Measurements from ENCODE around the gene PTPN11. TPM values are rescaled to one million over a fixed set of nuclear protein-coding genes. Genes with fewer than 3 reads are reported as not detected.
"Not testable (repeated sequence)": the region's sequence is repeated elsewhere in the genome, so short reads cannot be mapped to it uniquely, and the experiment has no call there.

PTPN11 gene
- total RNA-seq, 1 donor from 2014 or later: 83.1 TPM

- Mint-ChIP-seq H3K27ac (no peak overlapping the region), H3K4me3 (no peak overlapping the region), H3K4me1 (no peaks in the 10 kb centered on the region), H3K27me3 (no peaks in the 10 kb centered on the region), H3K9me3 (no peaks in the 10 kb centered on the region), H3K36me3 (ENCODE audit: low read depth) (peaks cover 25% of the 10 kb centered on the region)
- DNase-seq: no peak
- ChIA-PET CTCF (no interaction called here), POLR2A (no interaction called here)
- ATAC-seq (ENCODE audit: low read depth): no peak
- intact Hi-C loops (cut with micrococcal nuclease): no loop called here
- TF ChIP-seq CTCF (IDR thresholded peaks at IDR 0.05): no peak
These were observed 25.2 kb downstream of the PTPN11 start for GRCh38 chr12:112443916-112444315.

- Mint-ChIP-seq H3K36me3 (ENCODE audit: low read depth) (peaks cover 40% of the 10 kb centered on the region), H3K9me3 (no peaks in the 10 kb centered on the region), H3K4me3 (no peak overlapping the region), H3K4me1 (no peaks in the 10 kb centered on the region), H3K27me3 (no peaks in the 10 kb centered on the region), H3K27ac (no peak overlapping the region)
- ATAC-seq (ENCODE audit: low read depth) (no peak), DNase-seq (no peak)
- TF ChIP-seq CTCF (IDR thresholded peaks at IDR 0.05): no peak
- ChIA-PET POLR2A (no interaction called here), CTCF (no interaction called here)
- intact Hi-C loops (cut with micrococcal nuclease): no loop called here
These were observed 27.4 kb downstream of the PTPN11 start for GRCh38 chr12:112446008-112446725.

GRCh38 chr12:112447106-112447505 lies 28.4 kb downstream of the PTPN11 start:
- no peak for ATAC-seq (ENCODE audit: low read depth)
- H3K27ac Mint-ChIP-seq: no peak overlapping the region
- TF ChIP-seq CTCF (IDR thresholded peaks at IDR 0.05): no peak
- intact Hi-C loops (cut with micrococcal nuclease): no loop called here
- no peak for DNase-seq
- H3K36me3 Mint-ChIP-seq (ENCODE audit: low read depth): peaks cover 45% of the 10 kb centered on the region
- H3K4me3 Mint-ChIP-seq: no peak overlapping the region
- no peaks in the 10 kb centered on the region for H3K9me3 Mint-ChIP-seq
- no peaks in the 10 kb centered on the region for H3K27me3 Mint-ChIP-seq
- ChIA-PET CTCF (no interaction called here), POLR2A (interaction anchor here (0.7 kb wide), 1 partner anchor 737 kb away, joined by 3 read pairs; no protein-coding TSS in a partner anchor)
- H3K4me1 Mint-ChIP-seq: no peaks in the 10 kb centered on the region

GRCh38 chr12:112448165-112448564 lies 29.4 kb downstream of the PTPN11 start:
- intact Hi-C loops (cut with micrococcal nuclease); POLR2A ChIA-PET; ATAC-seq (ENCODE audit: low read depth); H3K4me3 Mint-ChIP-seq; CTCF ChIA-PET; DNase-seq; H3K4me1 Mint-ChIP-seq; H3K9me3 Mint-ChIP-seq; H3K27ac Mint-ChIP-seq; H3K27me3 Mint-ChIP-seq: not testable (repeated sequence)
- peaks cover 52% of the 10 kb centered on the region for H3K36me3 Mint-ChIP-seq (ENCODE audit: low read depth)

- POLR2A ChIA-PET: no interaction called here
- Mint-ChIP-seq H3K9me3 (no peaks in the 10 kb centered on the region), H3K27me3 (no peaks in the 10 kb centered on the region), H3K4me1 (no peaks in the 10 kb centered on the region), H3K4me3 (no peak overlapping the region), H3K36me3 (ENCODE audit: low read depth) (peaks cover 70% of the 10 kb centered on the region), H3K27ac (no peak overlapping the region)
- CTCF ChIA-PET: no interaction called here
- intact Hi-C loops (cut with micrococcal nuclease): no loop called here
- no peak for TF ChIP-seq CTCF (IDR thresholded peaks at IDR 0.05)
- ATAC-seq (ENCODE audit: low read depth) (no peak), DNase-seq (no peak)
These were observed 32.0 kb downstream of the PTPN11 start for GRCh38 chr12:112450725-112451124.

- CTCF ChIA-PET: no interaction called here
- no peak for TF ChIP-seq CTCF (IDR thresholded peaks at IDR 0.05)
- ATAC-seq (ENCODE audit: low read depth): no peak
- Mint-ChIP-seq H3K27me3 (no peaks in the 10 kb centered on the region), H3K27ac (no peak overlapping the region), H3K4me1 (no peaks in the 10 kb centered on the region), H3K36me3 (ENCODE audit: low read depth) (peaks cover 77% of the 10 kb centered on the region), H3K4me3 (no peak overlapping the region), H3K9me3 (no peaks in the 10 kb centered on the region)
- intact Hi-C loops (cut with micrococcal nuclease): no loop called here
- POLR2A ChIA-PET: no interaction called here
- DNase-seq: no peak
These were observed 37.3 kb downstream of the PTPN11 start for GRCh38 chr12:112456029-112456428.

- CTCF ChIA-PET; intact Hi-C loops (cut with micrococcal nuclease); H3K4me1 Mint-ChIP-seq; H3K4me3 Mint-ChIP-seq; H3K27ac Mint-ChIP-seq; POLR2A ChIA-PET; H3K27me3 Mint-ChIP-seq; ATAC-seq (ENCODE audit: low read depth); H3K9me3 Mint-ChIP-seq; DNase-seq: not testable (repeated sequence)
- peaks cover 75% of the 10 kb centered on the region for H3K36me3 Mint-ChIP-seq (ENCODE audit: low read depth)
These were observed 38.4 kb downstream of the PTPN11 start for GRCh38 chr12:112457142-112457541.

All from activated B cell treated with CpG ODN at 0.5 μM for 24 hours (primary cell).